Activated CD4-positive, alpha-beta T cell treated with anti-CD3 and anti-CD28 coated beads, Interleukin-2, amount 50 U/mL, for 48 hours (primary cell): ENCODE results near the gene DEF6.
A peak's percentile ranks its signal among the peaks of the same experiment; 100 is the strongest.
"Not testable (repeated sequence)": the region's sequence is repeated elsewhere in the genome, so short reads cannot be mapped to it uniquely, and the experiment has no call there.

Experiments
- DNase-seq, 2 experiments: peaks; one replicate each; pipeline ENCODE4 v3.0.0-alpha.2; 2020

Gene DEF6

GRCh38 chr6:35283361-35283760 is 14.3 kb upstream of the DEF6 start:
- DNase-seq: no peak

GRCh38 chr6:35287671-35288396 is 9.8 kb upstream of the DEF6 start:
- DNase-seq: no peak

GRCh38 chr6:35288834-35289233 is 8.8 kb upstream of the DEF6 start:
- no peak for DNase-seq

- DNase-seq: no peak
Measured at GRCh38 chr6:35291491-35291890, 6.1 kb upstream of the DEF6 start.

GRCh38 chr6:35292494-35292893 is 5.1 kb upstream of the DEF6 start:
- DNase-seq: no peak

- DNase-seq: no peak
Measured at GRCh38 chr6:35293681-35294080, 3.9 kb upstream of the DEF6 start.

GRCh38 chr6:35294308-35294945 is 3.2 kb upstream of the DEF6 start:
- DNase-seq: peak; percentile 42 to 57

- no peak for DNase-seq
Measured at GRCh38 chr6:35295036-35295435, 2.6 kb upstream of the DEF6 start.

- DNase-seq: no peak
Measured at GRCh38 chr6:35295521-35296315, 1.9 kb upstream of the DEF6 start.

GRCh38 chr6:35296931-35297600 is 552 bp upstream of the DEF6 start:
- no peak for DNase-seq

- no peak for DNase-seq
Measured at GRCh38 chr6:35298625-35299140, 1.1 kb downstream of the DEF6 start.

- DNase-seq: peak in 1 of 2 experiments; percentile 51
Measured at GRCh38 chr6:35299674-35300073, 2.1 kb downstream of the DEF6 start.

- no peak for DNase-seq
Measured at GRCh38 chr6:35300848-35301247, 3.2 kb downstream of the DEF6 start.

- DNase-seq: peak; percentile 87 to 92
Measured at GRCh38 chr6:35302604-35303241, 5.1 kb downstream of the DEF6 start.

GRCh38 chr6:35304299-35304698 is 6.7 kb downstream of the DEF6 start:
- DNase-seq: no peak

- peak in 1 of 2 experiments; percentile 40 for DNase-seq
Measured at GRCh38 chr6:35305117-35305516, 7.5 kb downstream of the DEF6 start.

- DNase-seq: not testable (repeated sequence)
Measured at GRCh38 chr6:35307138-35307537, 9.5 kb downstream of the DEF6 start.

- DNase-seq: not testable (repeated sequence)
Measured at GRCh38 chr6:35308543-35308942, 10.9 kb downstream of the DEF6 start.

- no peak for DNase-seq
Measured at GRCh38 chr6:35309611-35310264, 12.1 kb downstream of the DEF6 start.

- peak; percentile 37 to 47 for DNase-seq
Measured at GRCh38 chr6:35310265-35310831, 12.7 kb downstream of the DEF6 start.

- DNase-seq: peak; percentile 51 to 58
Measured at GRCh38 chr6:35311390-35312075, 13.9 kb downstream of the DEF6 start.
